GM18867 (cell line): ENCODE measurements around the gene SCT.

ENCODE experiments used
- ATAC-seq: cut with Tn5 transposase; IDR thresholded peaks from one replicate; pipeline ENCODE4 v1.9.1; 2021; ENCODE audit warnings: mild to moderate bottlenecking, moderate library complexity; ENCODE audit not compliant: unreplicated experiment

SCT gene

DNA sequence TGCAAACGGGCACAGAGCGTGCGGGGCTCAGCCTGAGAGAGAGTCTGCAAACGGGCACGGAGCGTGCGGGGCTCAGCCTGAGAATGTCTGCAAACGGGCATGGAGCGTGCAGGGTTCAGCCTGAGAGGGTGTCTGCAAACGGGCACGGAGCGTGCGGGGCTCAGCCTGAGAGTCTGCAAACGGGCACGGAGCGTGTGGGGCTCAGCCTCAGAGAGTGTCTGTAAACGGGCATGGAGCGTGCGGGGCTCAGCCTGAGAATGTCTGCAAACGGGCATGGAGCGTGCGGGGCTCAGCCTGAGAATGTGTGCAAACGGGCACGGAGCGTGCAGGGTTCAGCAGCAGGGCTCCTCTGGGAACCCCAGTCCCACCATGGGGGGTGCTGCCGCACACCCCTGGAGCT is 37.2 kb downstream of the SCT start:
- ATAC-seq = no peak

DNA sequence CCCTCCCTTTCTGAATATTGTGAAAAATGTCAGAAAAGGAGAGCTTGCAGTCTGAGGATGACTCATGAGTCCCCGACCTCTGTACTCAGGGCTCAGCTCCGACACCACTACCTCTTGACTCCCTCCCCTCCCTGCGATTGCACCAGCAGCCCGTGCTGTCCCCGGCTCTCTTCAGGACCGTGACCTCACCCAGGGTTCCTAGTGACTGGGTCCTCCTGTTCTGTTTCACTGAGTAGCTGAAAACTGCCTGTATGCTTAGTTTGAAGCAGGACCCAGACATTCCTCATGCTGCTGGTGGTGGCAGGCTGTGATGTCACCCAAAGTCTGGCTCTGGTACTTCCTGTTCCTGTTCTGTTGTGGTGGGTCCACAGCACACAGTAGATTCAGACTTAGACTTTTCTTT is 39.0 kb downstream of the SCT start:
- no peak for ATAC-seq

GRCh38 chr11:587546-587945 is 39.4 kb downstream of the SCT start:
- ATAC-seq = no peak

DNA sequence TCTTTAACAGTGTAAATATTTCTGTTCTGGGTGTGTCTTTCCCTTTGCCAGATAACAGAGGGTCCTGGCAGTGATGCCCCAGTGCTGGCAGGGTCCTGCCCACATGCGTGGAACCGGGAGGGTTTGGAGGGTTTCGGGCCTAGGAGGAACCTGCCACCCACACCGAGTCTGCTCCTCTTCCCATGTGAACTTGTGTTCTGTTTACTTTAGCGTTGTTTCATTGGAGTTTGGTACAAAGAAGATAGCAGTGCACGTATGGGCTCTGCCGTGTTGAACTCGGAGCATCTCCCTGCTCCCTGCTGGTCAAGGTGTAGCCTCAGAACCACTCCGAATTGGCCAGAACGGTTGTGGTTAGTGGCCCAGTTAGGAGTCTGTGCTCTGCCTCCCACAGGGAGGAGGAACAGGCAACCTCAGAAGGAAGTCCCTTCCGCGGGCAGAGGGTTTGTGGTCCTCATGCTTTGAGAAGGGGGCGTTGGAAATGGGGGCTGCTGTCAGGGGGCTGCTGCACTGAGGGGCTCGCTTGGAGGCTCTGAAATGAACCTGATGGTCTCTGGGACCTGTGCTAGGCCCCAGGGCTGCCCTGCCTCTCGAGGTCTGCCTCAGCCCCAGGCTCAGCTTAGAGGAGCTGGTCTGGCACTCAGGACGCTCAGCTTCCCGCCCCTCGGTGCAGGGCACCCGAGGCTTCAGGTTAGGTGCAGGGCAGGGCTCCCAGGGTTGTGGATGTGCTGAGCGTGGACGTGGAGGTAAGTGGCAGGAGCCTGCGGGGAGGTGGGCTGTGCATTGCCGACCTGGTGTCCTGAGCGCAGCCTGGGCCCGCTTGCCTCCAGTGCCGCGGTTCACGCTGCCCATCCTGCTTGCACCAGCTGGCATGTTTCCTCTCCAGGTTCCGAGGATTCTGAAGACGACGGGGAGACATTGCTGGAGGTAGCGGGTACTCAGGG is 40.3 kb downstream of the SCT start:
- no peak for ATAC-seq

DNA sequence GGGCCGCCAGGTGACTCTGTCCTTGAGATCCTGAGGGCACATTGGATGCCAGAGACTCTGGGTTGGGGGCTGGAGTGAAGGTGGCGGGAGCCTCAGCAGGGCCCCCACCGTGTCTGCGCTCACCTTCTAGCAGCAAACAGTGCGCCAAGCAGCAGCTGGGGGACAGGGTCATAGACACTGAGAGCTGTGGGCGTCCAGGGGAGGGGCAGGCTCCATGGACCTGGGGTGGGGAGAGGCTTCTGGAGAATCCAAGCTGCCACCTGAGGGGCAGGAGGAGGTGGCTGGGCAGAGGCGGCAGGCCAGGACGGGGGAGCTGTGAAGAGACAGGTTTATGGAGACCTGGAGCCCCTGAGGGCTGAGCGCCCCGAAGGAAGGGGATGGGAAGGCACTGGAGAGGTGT is 42.7 kb downstream of the SCT start:
- no peak for ATAC-seq

- ATAC-seq = no peak
Observed at GRCh38 chr11:581752-582151, 45.2 kb downstream of the SCT start.

GRCh38 chr11:581342-581741 is 45.6 kb downstream of the SCT start:
- no peak for ATAC-seq

DNA sequence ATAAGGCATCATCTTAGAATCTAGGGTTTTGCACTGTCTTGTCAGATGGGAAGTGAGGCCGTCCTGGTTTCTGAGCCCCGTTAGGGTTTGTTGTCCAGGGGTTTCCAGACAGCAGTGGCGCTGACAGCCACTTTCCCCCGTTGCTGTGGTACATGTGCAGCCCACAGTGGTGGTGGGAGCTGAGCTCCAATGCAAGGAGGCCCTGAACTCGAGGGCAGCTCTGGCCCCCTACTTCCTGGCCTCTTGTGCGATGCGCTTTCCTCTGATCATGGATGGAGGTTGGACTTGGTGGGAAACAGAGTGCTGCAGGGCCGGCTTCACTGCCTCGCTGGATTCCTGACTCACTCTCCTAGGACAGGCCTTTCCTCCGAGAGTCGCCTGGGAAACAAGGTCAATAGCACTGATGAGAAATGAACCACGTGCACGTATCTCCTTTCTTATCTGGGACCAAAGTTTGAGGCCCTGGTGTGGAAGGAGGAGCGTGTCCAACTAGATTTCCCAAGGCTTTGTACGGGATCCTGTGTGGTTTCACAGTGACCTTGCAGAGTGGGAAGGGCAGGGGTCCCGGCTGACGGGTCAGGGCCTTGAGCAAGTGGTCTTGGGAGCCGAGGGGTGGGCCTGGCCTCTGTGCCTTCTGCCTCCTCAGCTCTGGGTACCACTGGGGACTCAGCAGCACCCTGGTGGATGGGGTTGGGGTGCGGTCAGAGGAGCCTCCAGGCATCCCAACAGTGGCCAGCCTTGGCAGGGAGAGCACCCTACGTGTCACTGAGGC is 47.0 kb downstream of the SCT start:
- ATAC-seq = no peak

- no peak for ATAC-seq
Observed at GRCh38 chr11:578276-579035, 48.5 kb downstream of the SCT start.

DNA sequence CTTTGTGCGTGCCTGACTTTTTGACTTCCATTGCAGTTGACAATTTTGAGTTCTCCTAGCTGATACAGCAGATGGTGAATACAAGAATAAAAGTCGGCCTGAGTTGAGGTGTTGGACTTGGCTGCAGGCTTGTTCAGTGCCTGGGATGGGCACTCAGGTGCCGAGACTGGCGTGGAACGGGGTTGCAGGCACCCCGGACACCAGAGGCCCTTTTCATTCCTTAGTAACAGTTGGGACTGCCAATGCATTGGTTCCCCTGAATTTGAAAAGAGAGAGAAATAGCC is 49.4 kb downstream of the SCT start:
- no peak for ATAC-seq

DNA sequence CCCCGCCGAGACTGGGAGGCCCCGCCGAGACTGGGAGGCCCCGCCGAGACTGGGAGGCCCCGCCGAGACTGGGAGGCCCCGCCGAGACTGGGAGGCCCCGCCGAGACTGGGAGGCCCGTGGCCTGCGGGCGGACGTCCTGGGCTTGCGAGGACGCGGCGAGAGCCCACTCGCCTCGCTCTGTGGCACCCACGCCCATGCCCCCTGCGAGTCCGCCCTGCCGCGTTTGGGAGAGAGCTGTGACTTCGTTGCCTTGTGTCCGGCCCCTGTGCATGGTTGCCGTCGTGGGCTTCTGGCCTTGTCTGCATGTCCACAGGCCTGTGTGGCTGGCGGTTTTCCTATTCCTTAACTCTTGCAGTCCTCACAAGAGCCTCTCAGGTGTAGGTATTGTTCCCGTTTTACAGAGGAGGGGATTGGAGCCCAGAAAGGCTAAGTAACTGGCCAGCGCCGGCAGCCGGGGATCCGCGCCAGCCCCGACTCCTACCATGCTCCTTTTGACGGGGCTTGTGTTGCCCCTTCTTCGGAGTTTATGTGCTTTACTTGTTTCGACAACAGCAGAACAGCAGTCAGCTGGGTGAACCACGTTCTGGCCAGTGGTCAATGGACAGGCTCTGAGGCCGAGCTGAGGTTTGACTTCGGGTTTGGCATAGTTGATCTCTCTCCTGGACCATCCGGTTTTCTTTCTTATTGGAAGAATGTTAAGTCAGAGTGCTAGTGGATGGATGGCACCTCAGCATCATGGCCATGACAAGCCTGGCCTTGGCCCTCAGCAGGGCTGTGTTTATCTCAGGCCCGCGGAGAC is 50.0 kb downstream of the SCT start:
- no peak for ATAC-seq
